Urinary bladder (tissue), 4 donors: ENCODE measurements around the gene SMARCE1. TPM values are rescaled to one million over a fixed set of nuclear protein-coding genes. Genes with fewer than 3 reads are reported as not detected.

ENCODE experiments used
- DNase-seq: peaks from one replicate; pipeline ENCODE4 v3.0.0-alpha.2; 2015; ENCODE audit errors: extremely low spot score
- H3K27ac ChIP-seq: one replicate; pipeline ENCODE4 v1.5.1; 2013; ENCODE audit warnings: low read depth, mild to moderate bottlenecking, moderate library complexity
- H3K36me3 ChIP-seq: one replicate; pipeline ENCODE4 v1.6.1; 2013; ENCODE audit warnings: mild to moderate bottlenecking, moderate library complexity; ENCODE audit not compliant: insufficient read depth
- H3K4me1 ChIP-seq: one replicate; pipeline ENCODE4 v1.6.1; 2013; ENCODE audit warnings: mild to moderate bottlenecking, moderate library complexity; ENCODE audit not compliant: insufficient read depth
- H3K4me3 ChIP-seq: one replicate; pipeline ENCODE4 v1.5.1; 2013; ENCODE audit warnings: low read depth, low read length
- WGBS: extraction: QIAGEN DNeasy Blood & Tissue Kit; methylation state at CpG from one replicate; pipeline ENCODE4 v1.1.7; 2013; 5-methylcytosine and 5-hydroxymethylcytosine counted together
- polyA plus RNA-seq: library from polyadenylated mRNA; stranded (reverse); fragments of 200-250 nt; gene quantifications from one replicate; pipeline ENCODE4 v1.2.3, GENCODE V29; 2013
- total RNA-seq: library from RNA; depleted of rRNA; stranded (reverse); fragments of >200 nt; gene quantifications from one replicate; pipeline ENCODE4 v1.2.3, GENCODE V29; 2014
- donor health status: healthy with polysubstance abuse.
- donor health status: healthy.

Gene SMARCE1
- total and polyA plus RNA-seq, 2 donors: 97.6 to 126 TPM

GRCh38 chr17:40612599-40613244, 34.9 kb downstream of the SMARCE1 start:
- Histone ChIP-seq H3K4me1 (no peaks in the 10 kb centered on the region), H3K4me3 (no peak overlapping the region), H3K36me3 (no peaks in the 10 kb centered on the region), H3K27ac (no peak overlapping the region)
- 75% methylated on average over 11 of the region's 11 CpGs for WGBS
- no peak for DNase-seq

- Histone ChIP-seq H3K4me1 (no peaks in the 10 kb centered on the region), H3K27ac (no peak overlapping the region), H3K4me3 (no peak overlapping the region), H3K36me3 (no peaks in the 10 kb centered on the region)
- WGBS: 74% methylated on average over 7 of the region's 7 CpGs
- no peak for DNase-seq
These were observed 35.7 kb downstream of the SMARCE1 start for GRCh38 chr17:40611840-40612474.

- H3K36me3 ChIP-seq: no peaks in the 10 kb centered on the region
- 70% methylated on average over 2 of the region's 2 CpGs for WGBS
- no peak overlapping the region for H3K4me3 ChIP-seq
- DNase-seq: no peak
- H3K27ac ChIP-seq: no peak overlapping the region
- H3K4me1 ChIP-seq: no peaks in the 10 kb centered on the region
These were observed 37.3 kb downstream of the SMARCE1 start for GRCh38 chr17:40610359-40610758.

GRCh38 chr17:40608061-40608581, 39.5 kb downstream of the SMARCE1 start:
- Histone ChIP-seq H3K36me3 (no peaks in the 10 kb centered on the region), H3K27ac (no peak overlapping the region), H3K4me1 (no peaks in the 10 kb centered on the region), H3K4me3 (no peak overlapping the region)
- no peak for DNase-seq
- 78% methylated on average over 6 of the region's 6 CpGs for WGBS

- Histone ChIP-seq H3K36me3 (no peaks in the 10 kb centered on the region), H3K4me3 (no peak overlapping the region), H3K27ac (no peak overlapping the region), H3K4me1 (no peaks in the 10 kb centered on the region)
- WGBS: 77% methylated on average over 5 of the region's 5 CpGs
- DNase-seq: no peak
These were observed 40.0 kb downstream of the SMARCE1 start for GRCh38 chr17:40607641-40608040.

GRCh38 chr17:40606548-40607353, 40.9 kb downstream of the SMARCE1 start:
- no peaks in the 10 kb centered on the region for H3K4me1 ChIP-seq

GRCh38 chr17:40605306-40605705, 42.3 kb downstream of the SMARCE1 start:
- WGBS: 95% methylated on average over 6 of the region's 6 CpGs
- Histone ChIP-seq H3K36me3 (no peaks in the 10 kb centered on the region), H3K4me3 (no peak overlapping the region), H3K27ac (no peak overlapping the region), H3K4me1 (no peaks in the 10 kb centered on the region)
- no peak for DNase-seq

More at GRCh38 chr17:40606548-40607353, 40.9 kb downstream of the SMARCE1 start:
- Histone ChIP-seq H3K27ac (peak overlapping the region; percentile 71), H3K36me3 (no peaks in the 10 kb centered on the region), H3K4me3 (no peak overlapping the region)
- DNase-seq: no peak
- WGBS: 58% methylated on average over 10 of the region's 10 CpGs

- Histone ChIP-seq H3K4me3 (no peak overlapping the region), H3K36me3 (no peaks in the 10 kb centered on the region), H3K4me1 (no peaks in the 10 kb centered on the region), H3K27ac (no peak overlapping the region)
- 90% methylated on average over 8 of the region's 8 CpGs for WGBS
- DNase-seq: no peak
These were observed 43.1 kb downstream of the SMARCE1 start for GRCh38 chr17:40604327-40605080.

- DNase-seq: no peak
- Histone ChIP-seq H3K27ac (peak overlapping the region; percentile 51), H3K4me3 (no peak overlapping the region), H3K36me3 (no peaks in the 10 kb centered on the region), H3K4me1 (no peaks in the 10 kb centered on the region)
- WGBS: 67% methylated on average over 22 of the region's 22 CpGs
These were observed 44.9 kb downstream of the SMARCE1 start for GRCh38 chr17:40602445-40603443.

- Histone ChIP-seq H3K4me1 (no peaks in the 10 kb centered on the region), H3K36me3 (no peaks in the 10 kb centered on the region), H3K4me3 (no peak overlapping the region), H3K27ac (no peak overlapping the region)
- 78% methylated on average over 8 of the region's 8 CpGs for WGBS
- DNase-seq: no peak
These were observed 47.1 kb downstream of the SMARCE1 start for GRCh38 chr17:40600486-40601046.

- no peaks in the 10 kb centered on the region for H3K4me1 ChIP-seq
- H3K36me3 ChIP-seq: no peaks in the 10 kb centered on the region
- DNase-seq: no peak
- H3K4me3 ChIP-seq: no peak overlapping the region
- no peak overlapping the region for H3K27ac ChIP-seq
- WGBS: 79% methylated on average over 7 of the region's 7 CpGs
These were observed 48.2 kb downstream of the SMARCE1 start for GRCh38 chr17:40599468-40599763.
